Gastroesophageal sphincter (tissue), 4 donors: ENCODE results near the gene MIX23. TPM values are rescaled to one million over a fixed set of nuclear protein-coding genes. Genes with fewer than 3 reads are reported as not detected.
A peak's percentile ranks its signal among the peaks of the same experiment; 100 is the strongest.

Experiments
- ATAC-seq: fragments of 150-250 bp; one replicate; pipeline ENCODE4 v1.9.1; 2016; ENCODE audit warnings: mild to moderate bottlenecking, moderate library complexity
- H3K27ac ChIP-seq, 4 donors: fragments of 200-600 bp; sonication (generic) in 3 of 4; 1 replicate in 3 of 4; 2 replicates in 1 of 4; pipeline ENCODE4 v1.5.1; 2016 to 2019
- H3K27me3 ChIP-seq: fragments of 200-600 bp; sonication (generic); one replicate; pipeline ENCODE4 v1.5.1; 2019
- H3K36me3 ChIP-seq, 2 donors: fragments of 200-600 bp; sonication (generic); one replicate each; pipeline ENCODE4 v1.5.1; 2019; ENCODE audit warnings: control low read depth in 1 of 2
- H3K4me1 ChIP-seq, 3 donors: fragments of 200-600 bp; sonication (generic); 1 replicate in 2 of 3; 2 replicates in 1 of 3; pipeline ENCODE4 v1.5.1; 2016 to 2019; ENCODE audit warnings: control low read depth in 2 of 3
- H3K4me3 ChIP-seq, 2 donors: fragments of 200-600 bp; sonication (generic); one replicate each; pipeline ENCODE4 v1.5.1; 2019; ENCODE audit warnings: mild to moderate bottlenecking in 1 of 2, moderate library complexity in 1 of 2
- H3K9me3 ChIP-seq, 3 donors: fragments of 200-600 bp; sonication (generic); one replicate each; pipeline ENCODE4 v1.5.1; 2017 to 2019; ENCODE audit warnings: control low read depth in 2 of 3
- EP300 ChIP-seq: sonication (generic); formaldehyde crosslinking; IDR thresholded peaks from one replicate; pipeline ENCODE4 v1.6.1; 2017; ENCODE audit warnings: antibody characterized with exemption, mild to moderate bottlenecking
- POLR2A ChIP-seq, 2 donors: fragments of 450-650 bp; IDR thresholded peaks; one replicate each; pipeline ENCODE4 v1.6.1; 2017; ENCODE audit warnings: antibody characterized with exemption in 2 of 2, mild to moderate bottlenecking in 2 of 2, moderate library complexity in 1 of 2
- POLR2AphosphoS5 ChIP-seq: sonication (generic); formaldehyde crosslinking; IDR thresholded peaks from one replicate; pipeline ENCODE4 v1.6.1; 2017; ENCODE audit warnings: antibody characterized with exemption
- WGBS, 2 donors: methylation state at CpG; one replicate each; pipeline ENCODE4 v1.1.5; 2018; ENCODE audit warnings: low coverage in 1 of 2; 5-methylcytosine and 5-hydroxymethylcytosine counted together
- total RNA-seq, 4 donors: library from RNA; depleted of rRNA; stranded (reverse); fragments of >200 nt; gene quantifications; one replicate each; pipeline ENCODE4 v1.1.0, GENCODE V29; 2016
- TF ChIP-seq, protein P1 (sequence below), 4 experiments: fragments of 200-600 bp in 2 of 4; fragments of 450-650 bp in 2 of 4; sonication (generic) in 1 of 4; IDR thresholded peaks; one replicate each; pipeline ENCODE4 v1.5.1; 2017 to 2019; ENCODE audit warnings: antibody characterized with exemption in 4 of 4, mild to moderate bottlenecking in 2 of 4, moderate library complexity in 2 of 4

MIX23 gene
- total RNA-seq, 4 donors from 2014 or later, result 8.2 to 23.8 (median 16.1) TPM

DNA sequence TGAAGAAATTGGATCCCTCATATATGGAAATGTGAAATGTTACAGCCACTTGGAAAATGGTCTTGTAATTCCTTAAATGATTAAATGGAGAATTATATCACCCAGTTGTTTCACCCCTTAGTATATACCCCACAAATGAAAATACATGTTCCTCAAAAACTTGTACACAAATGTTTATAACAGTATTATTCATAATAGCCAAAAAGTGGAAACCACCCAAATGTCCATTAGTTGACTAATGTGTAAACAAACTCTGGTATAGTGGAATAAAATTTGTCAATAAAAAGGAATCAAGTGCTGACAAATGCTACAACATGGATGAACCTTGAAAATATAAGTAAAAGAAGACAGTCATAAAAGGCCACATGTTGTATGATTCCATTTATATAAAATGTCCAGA is 13.5 kb upstream of the MIX23 start:
- no peaks in the 10 kb centered on the region for H3K9me3 ChIP-seq
- H3K36me3 ChIP-seq, result peaks cover 0 to 12% of the 10 kb centered on the region in 2 donors
- ATAC-seq, result no peak
- no peaks in the 10 kb centered on the region for H3K27me3 ChIP-seq
- TF ChIP-seq POLR2A (IDR thresholded peaks at IDR 0.05) (no peak), EP300 (no peak), POLR2AphosphoS5 (no peak)
- H3K27ac ChIP-seq, result no peak overlapping the region
- no peak overlapping the region for H3K4me3 ChIP-seq
- H3K4me1 ChIP-seq, result peaks cover 0 to 18% (median 5%) of the 10 kb centered on the region in 3 donors

DNA sequence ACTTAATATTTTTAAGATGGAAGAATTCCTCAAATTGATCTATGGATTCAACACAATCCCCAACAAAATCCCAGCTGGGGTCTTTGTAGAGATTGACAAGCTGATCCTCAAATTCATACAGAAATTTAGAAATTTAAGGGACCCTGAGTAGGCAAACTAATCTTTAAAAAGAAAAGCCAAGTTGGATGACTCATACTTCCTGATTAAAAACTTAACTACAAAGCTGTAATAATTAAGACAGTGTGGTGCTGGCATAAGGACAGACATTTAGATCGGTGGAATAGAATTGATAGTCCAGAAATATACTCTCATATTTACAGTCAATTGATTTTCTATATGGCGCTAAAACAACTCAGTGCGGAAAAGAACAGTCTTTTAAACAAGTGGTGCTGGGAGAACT is 12.6 kb upstream of the MIX23 start:
- ATAC-seq, result no peak
- Histone ChIP-seq H3K27me3 (no peaks in the 10 kb centered on the region), H3K36me3 (peaks cover 0 to 12% of the 10 kb centered on the region in 2 donors), H3K9me3 (no peaks in the 10 kb centered on the region), H3K4me3 (no peak overlapping the region), H3K4me1 (peaks cover 0 to 23% (median 5%) of the 10 kb centered on the region in 3 donors), H3K27ac (no peak overlapping the region)
- 37 to 57% methylated on average over 3 of the region's 3 CpGs for WGBS, 2 donors
- TF ChIP-seq POLR2AphosphoS5 (no peak), POLR2A (IDR thresholded peaks at IDR 0.05) (no peak), EP300 (no peak)
- TF ChIP-seq, protein P1, sequence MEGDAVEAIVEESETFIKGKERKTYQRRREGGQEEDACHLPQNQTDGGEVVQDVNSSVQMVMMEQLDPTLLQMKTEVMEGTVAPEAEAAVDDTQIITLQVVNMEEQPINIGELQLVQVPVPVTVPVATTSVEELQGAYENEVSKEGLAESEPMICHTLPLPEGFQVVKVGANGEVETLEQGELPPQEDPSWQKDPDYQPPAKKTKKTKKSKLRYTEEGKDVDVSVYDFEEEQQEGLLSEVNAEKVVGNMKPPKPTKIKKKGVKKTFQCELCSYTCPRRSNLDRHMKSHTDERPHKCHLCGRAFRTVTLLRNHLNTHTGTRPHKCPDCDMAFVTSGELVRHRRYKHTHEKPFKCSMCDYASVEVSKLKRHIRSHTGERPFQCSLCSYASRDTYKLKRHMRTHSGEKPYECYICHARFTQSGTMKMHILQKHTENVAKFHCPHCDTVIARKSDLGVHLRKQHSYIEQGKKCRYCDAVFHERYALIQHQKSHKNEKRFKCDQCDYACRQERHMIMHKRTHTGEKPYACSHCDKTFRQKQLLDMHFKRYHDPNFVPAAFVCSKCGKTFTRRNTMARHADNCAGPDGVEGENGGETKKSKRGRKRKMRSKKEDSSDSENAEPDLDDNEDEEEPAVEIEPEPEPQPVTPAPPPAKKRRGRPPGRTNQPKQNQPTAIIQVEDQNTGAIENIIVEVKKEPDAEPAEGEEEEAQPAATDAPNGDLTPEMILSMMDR (IDR thresholded peaks at IDR 0.05), result no peak

DNA sequence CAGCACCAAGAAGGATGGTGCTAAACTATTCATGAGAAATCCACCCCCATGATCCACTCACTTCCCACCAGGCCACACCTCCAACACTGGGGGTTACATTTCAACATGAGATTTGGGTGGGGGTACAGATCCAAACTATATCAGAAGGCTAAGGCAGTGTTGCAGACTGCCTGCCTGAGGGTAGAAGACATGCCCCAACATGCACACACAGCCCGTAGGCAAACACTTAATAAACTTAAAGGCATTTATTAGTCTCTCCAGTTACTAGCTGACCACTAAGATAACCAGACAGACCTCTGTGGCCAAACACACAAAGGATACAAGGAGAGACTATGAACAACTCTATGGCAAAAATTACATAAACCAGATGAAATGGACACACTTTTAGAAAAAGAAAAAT is 11.1 kb upstream of the MIX23 start:
- no peak overlapping the region for H3K27ac ChIP-seq
- no peaks in the 10 kb centered on the region for H3K9me3 ChIP-seq
- no peak overlapping the region for H3K4me3 ChIP-seq
- TF ChIP-seq, protein P1 (IDR thresholded peaks at IDR 0.05), result no peak
- TF ChIP-seq EP300 (no peak), POLR2AphosphoS5 (no peak), POLR2A (IDR thresholded peaks at IDR 0.05) (no peak)
- ATAC-seq, result no peak
- H3K4me1 ChIP-seq, result peaks cover 0 to 32% (median 5%) of the 10 kb centered on the region in 3 donors
- H3K36me3 ChIP-seq, result peaks cover 0 to 12% of the 10 kb centered on the region in 2 donors
- 71 to 82% methylated on average over 1 of the region's 1 CpG for WGBS, 2 donors
- H3K27me3 ChIP-seq, result no peaks in the 10 kb centered on the region

DNA sequence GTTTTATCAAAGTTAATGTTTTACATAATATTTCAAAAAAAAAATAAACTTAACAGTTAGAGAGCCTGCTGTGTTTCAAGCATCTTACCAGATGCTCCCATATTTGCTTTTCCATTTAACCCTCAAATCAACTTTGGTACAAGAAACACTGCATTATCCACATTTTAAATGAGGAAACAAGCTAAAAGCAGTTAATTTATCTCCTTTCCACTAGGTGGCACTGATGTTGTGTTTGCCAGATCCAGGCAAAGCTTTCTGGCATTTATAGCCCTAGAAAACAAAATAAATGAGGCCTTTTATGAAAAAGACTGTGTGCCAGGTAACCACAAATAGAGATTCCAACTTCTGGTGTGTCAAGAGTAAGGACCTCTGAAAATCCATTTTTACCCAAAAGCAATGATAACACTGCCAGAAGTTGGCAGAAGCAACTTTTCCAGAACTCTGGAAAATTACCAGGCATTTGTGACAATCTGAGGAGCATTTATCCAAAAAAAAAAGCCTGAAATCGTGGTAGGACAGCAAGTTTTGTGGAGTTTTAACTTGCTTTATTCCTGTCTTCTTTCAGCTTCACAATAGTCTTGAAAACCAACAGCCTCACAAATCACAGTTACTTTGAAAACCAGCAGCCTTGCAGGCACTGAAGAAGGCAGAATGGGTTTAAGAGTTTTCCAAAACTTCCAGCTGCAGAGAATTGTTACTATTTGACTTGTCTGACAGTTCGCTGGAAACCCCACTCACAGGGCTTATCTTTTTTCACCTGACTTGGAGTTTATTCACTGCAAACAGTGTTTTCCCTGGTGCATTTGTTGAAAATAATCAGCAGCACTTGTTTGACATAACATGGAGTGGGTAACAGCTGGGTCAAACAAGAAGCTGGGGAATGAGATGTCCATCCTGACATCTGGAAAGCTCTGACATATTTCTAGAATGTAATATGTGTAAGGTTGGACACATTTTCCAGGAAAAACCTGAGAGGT is 10.1 kb upstream of the MIX23 start:
- TF ChIP-seq POLR2AphosphoS5, result no peak
- TF ChIP-seq, protein P1 (IDR thresholded peaks at IDR 0.05), result peak; percentile 58 to 77 (median 70)
- no peak for TF ChIP-seq POLR2A (IDR thresholded peaks at IDR 0.05)
- TF ChIP-seq EP300, result no peak
- Histone ChIP-seq H3K9me3 (no peaks in the 10 kb centered on the region), H3K27ac (peak overlapping the region in 2 of 4 donors; percentile 16 to 37), H3K4me1 (peaks cover 0 to 32% (median 5%) of the 10 kb centered on the region in 3 donors), H3K36me3 (peaks cover 0 to 12% of the 10 kb centered on the region in 2 donors), H3K27me3 (no peaks in the 10 kb centered on the region), H3K4me3 (no peak overlapping the region)
- WGBS, 2 donors, result 0 to 31% methylated on average over 1 to 2 of the region's 2 CpGs
- no peak for ATAC-seq

- 35 to 83% methylated on average over 1 to 2 of the region's 2 CpGs for WGBS, 2 donors
- no peak for ATAC-seq
- no peaks in the 10 kb centered on the region for H3K9me3 ChIP-seq
- H3K4me3 ChIP-seq, result no peak overlapping the region
- peaks cover 0 to 41% (median 5%) of the 10 kb centered on the region in 3 donors for H3K4me1 ChIP-seq
- peaks cover 0 to 12% of the 10 kb centered on the region in 2 donors for H3K36me3 ChIP-seq
- H3K27me3 ChIP-seq, result no peaks in the 10 kb centered on the region
- TF ChIP-seq POLR2A (IDR thresholded peaks at IDR 0.05) (no peak), EP300 (no peak), POLR2AphosphoS5 (no peak)
- TF ChIP-seq, protein P1 (IDR thresholded peaks at IDR 0.05), result no peak
- H3K27ac ChIP-seq, result no peak overlapping the region
Measured at GRCh38 chr3:122391681-122392446, 8.8 kb upstream of the MIX23 start.
